Peyer's patch (tissue), 4 donors: Measurements from ENCODE around the gene TTC27.

Experiments
- POLR2A ChIP-seq, 2 donors: fragments of 450-650 bp; IDR thresholded peaks; one replicate each; pipeline ENCODE4 v1.5.1; 2017; ENCODE audit warnings: antibody characterized with exemption in 2 of 2, mild to moderate bottlenecking in 2 of 2, moderate library complexity in 2 of 2
- TF ChIP-seq, protein P1 (sequence below), 6 experiments: fragments of 450-650 bp in 4 of 6; fragments of 200-600 bp in 2 of 6; sonication (generic) in 1 of 6; IDR thresholded peaks; one replicate each; pipeline ENCODE4 v1.5.1; 2017 to 2019; ENCODE audit warnings: antibody characterized with exemption in 6 of 6, mild to moderate bottlenecking in 3 of 6, moderate library complexity in 1 of 6

GRCh38 chr2:32783469-32783868 is 155.6 kb downstream of the TTC27 start:
- TF ChIP-seq, protein P1, sequence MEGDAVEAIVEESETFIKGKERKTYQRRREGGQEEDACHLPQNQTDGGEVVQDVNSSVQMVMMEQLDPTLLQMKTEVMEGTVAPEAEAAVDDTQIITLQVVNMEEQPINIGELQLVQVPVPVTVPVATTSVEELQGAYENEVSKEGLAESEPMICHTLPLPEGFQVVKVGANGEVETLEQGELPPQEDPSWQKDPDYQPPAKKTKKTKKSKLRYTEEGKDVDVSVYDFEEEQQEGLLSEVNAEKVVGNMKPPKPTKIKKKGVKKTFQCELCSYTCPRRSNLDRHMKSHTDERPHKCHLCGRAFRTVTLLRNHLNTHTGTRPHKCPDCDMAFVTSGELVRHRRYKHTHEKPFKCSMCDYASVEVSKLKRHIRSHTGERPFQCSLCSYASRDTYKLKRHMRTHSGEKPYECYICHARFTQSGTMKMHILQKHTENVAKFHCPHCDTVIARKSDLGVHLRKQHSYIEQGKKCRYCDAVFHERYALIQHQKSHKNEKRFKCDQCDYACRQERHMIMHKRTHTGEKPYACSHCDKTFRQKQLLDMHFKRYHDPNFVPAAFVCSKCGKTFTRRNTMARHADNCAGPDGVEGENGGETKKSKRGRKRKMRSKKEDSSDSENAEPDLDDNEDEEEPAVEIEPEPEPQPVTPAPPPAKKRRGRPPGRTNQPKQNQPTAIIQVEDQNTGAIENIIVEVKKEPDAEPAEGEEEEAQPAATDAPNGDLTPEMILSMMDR (IDR thresholded peaks at IDR 0.05), result no peak
- no peak for TF ChIP-seq POLR2A (IDR thresholded peaks at IDR 0.05)
